Activated CD4-positive, alpha-beta T cell treated with anti-CD3 and anti-CD28 coated beads, Interleukin-2, amount 50 U/mL, for 16 hours (primary cell): ENCODE data around the gene PNLIPRP3.

Experiments used
- DNase-seq: peaks from one replicate; pipeline ENCODE4 v3.0.0-alpha.2; 2020

PNLIPRP3 gene

GRCh38 chr10:116451711-116452337, 24.2 kb downstream of the PNLIPRP3 start:
- DNase-seq = no peak

- no peak for DNase-seq
Measured at GRCh38 chr10:116452338-116452720, 24.7 kb downstream of the PNLIPRP3 start.

GRCh38 chr10:116457488-116457887, 29.8 kb downstream of the PNLIPRP3 start:
- no peak for DNase-seq

GRCh38 chr10:116460219-116460618, 32.6 kb downstream of the PNLIPRP3 start:
- no peak for DNase-seq

- no peak for DNase-seq
Measured at GRCh38 chr10:116461680-116462079, 34.0 kb downstream of the PNLIPRP3 start.

- DNase-seq = no peak
Measured at GRCh38 chr10:116464257-116464656, 36.6 kb downstream of the PNLIPRP3 start.

- DNase-seq = peak; percentile 3
Measured at GRCh38 chr10:116465546-116465945, 37.9 kb downstream of the PNLIPRP3 start.

- DNase-seq = no peak
Measured at GRCh38 chr10:116466715-116467422, 39.2 kb downstream of the PNLIPRP3 start.

GRCh38 chr10:116469437-116469836, 41.8 kb downstream of the PNLIPRP3 start:
- no peak for DNase-seq

GRCh38 chr10:116470071-116470470, 42.4 kb downstream of the PNLIPRP3 start:
- DNase-seq = no peak

GRCh38 chr10:116470768-116471415, 43.2 kb downstream of the PNLIPRP3 start:
- no peak for DNase-seq

- no peak for DNase-seq
Measured at GRCh38 chr10:116472891-116473290, 45.2 kb downstream of the PNLIPRP3 start.

GRCh38 chr10:116475866-116476265, 48.2 kb downstream of the PNLIPRP3 start:
- no peak for DNase-seq

GRCh38 chr10:116476461-116476860, 48.8 kb downstream of the PNLIPRP3 start:
- DNase-seq = no peak

GRCh38 chr10:116477986-116478664, 50.5 kb downstream of the PNLIPRP3 start:
- no peak for DNase-seq

GRCh38 chr10:116486770-116487448, 59.3 kb downstream of the PNLIPRP3 start:
- DNase-seq = no peak

- no peak for DNase-seq
Measured at GRCh38 chr10:116487522-116488430, 60.1 kb downstream of the PNLIPRP3 start.

GRCh38 chr10:116489460-116489859, 61.8 kb downstream of the PNLIPRP3 start:
- DNase-seq = no peak

- peak; percentile 24 for DNase-seq
Measured at GRCh38 chr10:116490028-116490662, 62.5 kb downstream of the PNLIPRP3 start.

- DNase-seq = no peak
Measured at GRCh38 chr10:116504786-116505185, 77.1 kb downstream of the PNLIPRP3 start.

GRCh38 chr10:116510565-116510964, 82.9 kb downstream of the PNLIPRP3 start:
- DNase-seq = no peak
